NCI-H2081 treated with DMSO at 0.1 percent for 48 hours (cell line): ENCODE data around the gene PODN.

Experiments used
- DNase-seq: peaks from one replicate; lab custom pipeline; 2025; lab: John Stamatoyannopoulos, UW

The PODN gene

GRCh38 chr1:53089478-53090226 is 27.6 kb downstream of the PODN start:
- DNase-seq = no peak

DNA sequence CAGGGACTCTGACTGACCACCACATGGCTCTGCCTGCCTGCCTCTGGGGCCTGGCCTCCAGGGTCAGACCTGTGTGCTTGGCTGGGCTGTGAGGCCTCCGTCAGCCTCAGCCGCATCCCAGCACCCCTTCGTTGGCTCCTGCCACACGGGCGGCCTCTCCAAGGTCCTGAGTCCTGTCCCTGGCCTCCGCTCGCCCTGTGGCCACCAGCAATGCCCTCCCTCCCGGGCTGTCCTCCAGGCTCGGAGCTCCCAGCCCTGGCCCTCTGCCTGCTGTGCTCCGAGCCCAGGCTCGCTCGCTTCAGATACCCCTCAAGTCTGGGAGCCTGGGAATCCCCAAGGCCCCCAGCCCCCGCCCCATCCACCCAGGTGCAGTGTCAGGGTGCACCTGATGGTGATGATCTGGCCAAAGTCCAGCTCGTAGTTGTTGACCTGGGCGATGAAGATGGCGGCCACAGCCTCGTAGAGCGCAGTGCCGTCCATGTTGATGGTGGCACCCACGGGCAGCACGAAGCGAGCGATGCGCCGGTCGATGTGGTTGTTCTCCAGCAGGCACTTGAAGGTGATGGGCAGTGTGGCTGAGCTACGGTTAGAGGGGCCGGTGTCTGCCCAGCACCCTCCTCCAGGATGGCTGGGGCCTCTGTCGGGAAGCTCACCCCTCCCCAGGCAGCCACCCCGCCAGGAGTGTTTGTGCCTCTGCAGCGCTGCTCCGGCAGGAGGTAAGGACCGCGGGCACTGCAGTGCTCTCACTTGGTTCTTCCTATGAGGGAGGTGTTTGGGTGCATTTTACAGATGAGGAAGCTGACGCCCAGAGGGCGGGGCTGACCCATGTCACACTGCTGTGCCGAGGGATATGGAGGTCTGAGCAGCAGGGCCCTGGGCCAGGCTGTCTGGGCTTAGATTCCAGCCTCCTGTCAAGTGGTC is 28.5 kb downstream of the PODN start:
- no peak for DNase-seq

GRCh38 chr1:53091841-53092645 is 30.0 kb downstream of the PODN start:
- DNase-seq = no peak

DNA sequence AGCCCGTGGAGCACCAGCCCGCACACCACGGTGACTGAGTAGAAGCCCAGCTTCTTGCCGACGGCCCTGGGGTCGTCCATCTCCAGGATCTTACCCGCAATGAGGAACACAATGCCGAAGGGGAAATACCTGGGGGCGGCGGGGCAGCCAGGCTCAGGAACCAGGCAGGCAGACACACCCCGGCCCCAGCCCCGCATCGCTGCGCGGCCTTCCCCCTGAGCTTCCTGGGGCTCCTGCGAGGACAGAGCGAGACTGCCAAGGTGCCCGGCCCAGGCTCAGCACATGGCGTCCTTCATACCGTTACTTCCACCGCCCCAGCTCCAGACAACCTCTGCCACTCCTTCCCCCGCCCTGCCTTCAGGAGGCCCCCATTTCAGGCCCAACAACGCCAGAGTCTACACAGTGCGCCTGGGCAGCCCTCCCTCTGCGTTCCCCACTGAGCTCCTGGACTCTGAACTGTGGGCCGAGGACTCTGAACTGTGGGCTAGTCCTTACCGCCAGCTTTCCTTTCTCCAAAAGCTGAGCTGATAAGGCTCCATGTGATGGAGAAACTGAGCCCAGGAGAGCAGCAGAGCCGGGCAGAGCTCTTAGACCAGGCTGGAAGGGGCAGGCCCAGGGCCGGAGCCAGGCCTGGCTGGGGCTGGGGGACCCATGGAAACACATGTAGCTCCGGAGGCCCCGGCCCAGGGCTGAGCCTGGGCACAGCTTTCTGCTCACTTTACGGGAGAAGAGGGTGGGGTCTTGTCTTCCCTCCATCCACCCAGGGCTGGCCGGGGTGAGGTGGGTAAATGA is 30.8 kb downstream of the PODN start:
- no peak for DNase-seq

- no peak for DNase-seq
Observed at GRCh38 chr1:53093451-53093754, 31.4 kb downstream of the PODN start.

DNA sequence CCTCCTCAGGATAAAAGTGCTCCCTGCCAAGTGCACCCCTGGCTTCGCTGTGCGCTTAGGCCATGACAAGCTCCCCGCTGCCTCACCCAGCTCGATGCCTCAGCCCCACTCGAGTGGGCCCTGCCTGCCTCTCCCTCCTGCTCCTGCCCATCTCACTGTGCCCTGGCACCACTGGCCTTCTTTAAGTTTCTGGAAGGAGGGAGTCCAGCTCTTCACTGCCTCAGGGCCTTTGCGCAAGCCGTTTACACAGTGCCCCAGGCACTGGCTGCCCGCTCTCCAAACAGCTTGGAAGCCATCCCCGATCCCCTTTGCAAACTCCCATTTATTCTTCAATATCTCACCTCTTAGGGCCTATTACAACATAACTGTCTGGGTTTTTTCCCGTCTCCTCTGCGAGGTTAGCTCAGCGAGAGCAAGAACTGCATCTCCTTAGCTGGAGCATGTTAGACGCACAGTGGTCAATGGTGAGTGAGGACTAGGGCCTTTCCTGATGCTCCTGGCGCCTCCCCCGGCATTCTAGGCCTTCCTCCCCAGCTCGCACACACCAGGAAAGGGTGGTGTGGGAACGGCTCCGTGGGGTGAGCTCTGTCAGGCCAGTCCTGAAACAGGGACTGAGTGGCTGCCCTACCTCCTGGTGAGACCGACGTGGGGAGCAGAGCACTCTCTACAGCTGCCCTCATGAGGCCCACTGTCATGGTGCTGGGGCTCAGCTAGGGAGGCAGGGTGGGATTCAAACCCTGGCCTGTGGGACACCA is 31.9 kb downstream of the PODN start:
- DNase-seq = no peak

GRCh38 chr1:53094533-53094919 is 32.5 kb downstream of the PODN start:
- no peak for DNase-seq

GRCh38 chr1:53104289-53104913 is 42.4 kb downstream of the PODN start:
- no peak for DNase-seq

GRCh38 chr1:53107090-53107489 is 45.1 kb downstream of the PODN start:
- no peak for DNase-seq

DNA sequence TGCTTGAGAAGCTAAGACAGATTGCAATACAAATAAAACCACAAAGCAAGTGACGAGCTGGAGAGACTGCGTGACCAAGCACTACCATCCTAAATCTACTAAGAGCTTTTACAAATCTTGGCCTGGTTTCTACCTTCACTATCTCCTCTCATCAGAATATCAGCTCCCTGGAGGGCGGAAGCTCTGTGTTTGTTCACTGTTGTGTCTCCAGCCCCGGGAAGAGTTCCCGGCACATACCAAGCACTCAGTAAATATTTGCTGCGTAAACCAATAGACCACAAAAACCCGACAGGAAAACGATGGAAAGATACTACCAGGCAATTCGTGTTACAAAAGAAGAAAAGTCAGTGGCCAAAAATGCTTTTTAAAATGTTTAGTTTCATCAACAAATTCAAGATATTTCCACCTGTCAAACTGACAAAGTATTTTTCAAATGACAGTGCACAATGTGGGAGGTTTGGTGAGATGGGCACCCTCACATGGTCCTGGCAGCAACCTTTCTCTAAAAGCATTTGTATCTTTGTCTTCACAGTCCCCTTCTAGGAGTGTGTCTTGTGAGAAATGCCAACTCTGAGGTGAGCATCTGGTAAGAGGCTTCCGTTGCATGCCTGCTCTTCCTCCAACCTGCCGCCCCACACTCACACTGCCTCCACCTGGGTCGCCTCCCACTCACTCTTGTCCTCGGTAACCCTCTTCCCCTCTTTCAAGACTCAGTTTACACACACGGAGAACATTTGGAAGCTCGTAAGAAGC is 45.7 kb downstream of the PODN start:
- no peak for DNase-seq

- no peak for DNase-seq
Observed at GRCh38 chr1:53108646-53109580, 46.9 kb downstream of the PODN start.

DNA sequence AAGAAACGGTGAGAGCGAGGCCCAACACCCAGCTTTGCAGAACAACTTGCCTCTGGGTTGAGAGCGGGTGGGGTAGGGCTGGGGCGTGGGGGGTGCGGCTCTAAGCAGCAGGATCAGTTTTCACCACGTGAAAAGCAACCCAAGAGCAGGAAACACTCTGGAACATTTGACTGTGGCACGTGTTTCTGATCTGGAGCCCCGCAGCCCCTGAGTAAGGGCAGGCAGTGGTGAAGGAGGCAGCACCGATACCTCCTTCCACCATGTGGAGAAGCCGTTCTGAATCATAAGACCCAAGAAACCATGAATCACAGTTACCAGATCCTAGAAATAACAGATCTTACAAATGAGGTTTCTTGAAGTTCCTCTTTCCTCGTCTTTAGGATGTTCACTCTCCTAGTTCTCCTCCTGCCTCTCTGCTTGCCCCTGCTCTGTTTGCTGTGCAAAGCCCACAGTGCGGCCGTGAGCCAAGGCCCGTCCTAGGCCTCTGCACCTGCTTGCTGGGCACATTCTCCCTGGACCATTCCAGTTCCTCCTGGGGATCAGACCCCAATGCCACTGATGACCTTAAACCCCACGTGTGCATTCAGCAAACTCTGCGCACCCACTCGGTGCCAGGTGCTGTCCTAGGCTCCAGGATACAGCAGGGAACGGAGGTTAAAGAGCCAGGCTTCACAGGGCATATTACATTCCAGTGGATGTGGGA is 48.5 kb downstream of the PODN start:
- DNase-seq = no peak

- DNase-seq = no peak
Observed at GRCh38 chr1:53111073-53111556, 49.1 kb downstream of the PODN start.

DNA sequence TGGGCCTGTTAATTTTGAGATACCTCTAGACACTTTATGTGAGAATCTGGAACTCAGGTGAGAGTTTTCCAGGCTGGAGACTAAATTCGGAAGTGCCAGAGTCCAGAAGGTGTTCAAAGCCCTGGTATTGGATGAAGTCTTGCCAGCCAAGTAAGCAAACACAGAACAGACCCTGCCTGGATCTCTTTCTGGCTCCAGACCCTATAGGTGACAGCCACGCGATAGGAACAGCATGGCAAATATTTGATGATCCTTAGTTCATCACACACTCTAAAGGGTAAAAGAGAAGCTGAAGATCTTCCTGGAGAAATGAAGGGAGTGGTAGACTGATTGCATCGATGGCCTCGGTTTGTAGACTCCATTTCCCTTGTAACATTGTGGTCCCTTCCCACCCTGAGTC is 49.7 kb downstream of the PODN start:
- no peak for DNase-seq

DNA sequence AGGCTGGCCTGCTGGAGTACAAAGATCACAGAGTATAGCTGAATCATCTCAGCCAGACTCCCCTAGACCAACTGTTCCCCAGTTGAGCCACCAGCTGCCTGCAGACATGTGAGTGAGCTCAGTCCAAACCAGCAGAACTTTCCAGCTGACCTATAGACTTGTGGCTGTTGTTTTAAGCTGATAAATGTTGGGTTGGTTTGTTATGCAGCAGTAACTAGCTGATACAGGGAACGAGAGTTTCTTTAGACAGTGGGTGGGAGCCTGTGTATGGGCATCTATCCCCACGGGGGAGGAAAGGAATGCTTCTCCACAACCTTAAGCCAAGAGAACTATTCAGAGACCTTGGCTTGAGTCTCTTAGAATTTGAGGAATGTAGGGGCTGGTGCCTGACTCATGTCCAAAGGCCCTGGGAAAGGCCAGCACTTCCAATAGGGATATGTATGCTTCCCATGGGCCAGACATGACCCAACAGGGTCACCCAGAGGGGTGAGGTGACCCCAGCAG is 50.3 kb downstream of the PODN start:
- DNase-seq = no peak

DNA sequence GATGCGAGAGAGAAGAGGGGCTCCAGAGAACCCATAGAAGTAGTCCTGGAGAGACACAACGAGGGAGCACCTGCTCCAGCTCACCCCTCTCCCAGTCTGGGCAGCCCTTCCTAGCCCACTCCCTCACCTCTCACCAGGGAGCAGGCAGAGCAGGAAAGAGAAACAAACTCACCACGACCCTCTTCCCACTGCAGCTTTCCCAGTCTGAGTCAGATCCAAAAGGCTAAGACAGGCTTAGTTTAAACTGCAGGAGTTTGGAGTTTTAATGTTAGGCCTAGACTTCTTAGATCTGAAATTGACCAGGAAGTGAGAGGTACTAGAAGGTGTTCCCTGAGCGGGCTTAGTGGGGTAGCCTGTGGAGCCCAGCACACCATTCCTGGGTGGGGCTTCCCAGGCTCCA is 50.8 kb downstream of the PODN start:
- DNase-seq = no peak

DNA sequence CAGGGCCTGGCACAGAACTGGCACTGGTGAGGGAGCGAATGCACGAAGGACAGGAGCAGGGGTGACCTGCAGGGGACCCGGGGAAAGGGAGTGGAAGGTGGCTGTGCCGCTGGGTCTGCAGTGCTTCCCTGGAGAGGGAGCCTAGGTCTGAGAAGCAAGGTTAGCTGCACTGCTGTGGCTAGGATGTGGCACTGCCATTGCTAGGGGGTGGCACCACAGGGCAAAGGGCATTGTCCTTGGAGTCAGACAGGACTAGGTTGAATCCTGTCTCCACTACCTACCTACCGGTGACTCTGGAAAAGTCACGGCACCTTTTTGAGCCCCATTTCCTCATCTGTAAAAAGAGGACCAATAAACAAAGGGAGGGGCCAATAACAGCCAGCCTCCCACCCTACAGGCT is 52.1 kb downstream of the PODN start:
- no peak for DNase-seq
